H1 (cell line): ENCODE measurements around the gene WNT9B. TPM values are rescaled to one million over a fixed set of nuclear protein-coding genes. Genes with fewer than 3 reads are reported as not detected.

Experiments used
- CTCF ChIA-PET: fragments of 300-600 bp; sonication (Branson Sonifier 250); formaldehyde crosslinking; loops from one replicate; lab custom pipeline; 2021; ENCODE audit not compliant: partially characterized antibody; lab: Charles Lee
- POLR2A ChIA-PET: fragments of 300-600 bp; sonication (Branson Sonifier 250); formaldehyde crosslinking; loops from one replicate; lab custom pipeline; 2021; ENCODE audit warnings: inconsistent platforms; ENCODE audit not compliant: partially characterized antibody; lab: Charles Lee
- DNase-seq, 2 experiments: peaks; one replicate each; pipeline versions ENCODE4 v3.0.0 to v3.0.0-alpha.2; 2010 to 2022; ENCODE audit warnings: low spot score in 2 of 2, low read depth in 1 of 2, mixed read lengths in 1 of 2
- FAIRE-seq: peaks from 2 replicates; lab custom pipeline; 2011; peaks lifted over from hg19 to GRCh38; lab: Jason Lieb, UNC
- H2AFZ ChIP-seq: 2 replicates; pipeline ENCODE4 v1.8.1; 2012; ENCODE audit warnings: low read length, inconsistent platforms
- H2AK5ac ChIP-seq: 2 replicates; pipeline ENCODE4 v1.6.1; 2013; ENCODE audit warnings: low read depth, low read length
- H2BK120ac ChIP-seq: replicated peaks from 2 replicates; pipeline ENCODE3; 2013; ENCODE audit warnings: low read depth, low read length, inconsistent platforms
- H2BK12ac ChIP-seq: 2 replicates; pipeline ENCODE4 v1.6.1; 2013; ENCODE audit warnings: low read depth, low read length
- H2BK15ac ChIP-seq: 2 replicates; pipeline ENCODE4 v1.6.1; 2013; ENCODE audit warnings: low read length
- H2BK20ac ChIP-seq: 2 replicates; pipeline ENCODE4 v1.6.1; 2013; ENCODE audit warnings: low read length
- H2BK5ac ChIP-seq: 2 replicates; pipeline ENCODE4 v1.6.1; 2013; ENCODE audit warnings: low read depth, low read length
- H3K14ac ChIP-seq: 2 replicates; pipeline ENCODE4 v1.6.1; 2013; ENCODE audit warnings: inconsistent platforms; ENCODE audit not compliant: insufficient read length
- H3K18ac ChIP-seq: 2 replicates; pipeline ENCODE4 v1.6.1; 2013; ENCODE audit warnings: low read length; ENCODE audit errors: extremely low read depth
- H3K23ac ChIP-seq: 2 replicates; pipeline ENCODE4 v1.6.1; 2013; ENCODE audit warnings: inconsistent platforms; ENCODE audit not compliant: insufficient read length
- H3K23me2 ChIP-seq: 2 replicates; pipeline ENCODE4 v1.6.1; 2013; ENCODE audit warnings: low read depth, low read length
- H3K27ac ChIP-seq: 2 replicates; pipeline ENCODE4 v1.6.1; 2011; ENCODE audit warnings: low read depth, low read length, inconsistent platforms
- H3K27me3 ChIP-seq, 4 experiments: replicated peaks in 1 of 4; 1 replicate in 1 of 4; 2 replicates in 3 of 4; pipeline versions ENCODE4 v1.6.1 to v1.8.1; 2011 to 2013; ENCODE audit warnings: low read length in 3 of 4, mild to moderate bottlenecking in 3 of 4, inconsistent platforms in 2 of 4, mixed read lengths in 2 of 4, moderate library complexity in 1 of 4; ENCODE audit not compliant: control insufficient read depth in 3 of 4, insufficient read depth in 3 of 4; ENCODE audit errors: extremely low read depth in 1 of 4
- H3K36me3 ChIP-seq, 4 experiments: 2 replicates each; pipeline versions ENCODE4 v1.6.1 to v1.8.1; 2011 to 2013; ENCODE audit warnings: mild to moderate bottlenecking in 4 of 4, low read length in 3 of 4, moderate library complexity in 2 of 4, control low read depth in 1 of 4, inconsistent platforms in 1 of 4; ENCODE audit not compliant: insufficient read depth in 4 of 4, control insufficient read depth in 2 of 4
- H3K4ac ChIP-seq: replicated peaks from 2 replicates; pipeline ENCODE3; 2013; ENCODE audit warnings: low read length, low read depth, mixed read lengths, inconsistent platforms; ENCODE audit not compliant: insufficient read length
- H3K4me1 ChIP-seq, 4 experiments: replicated peaks in 1 of 4; 1 replicate in 1 of 4; 2 replicates in 3 of 4; pipeline versions ENCODE4 v1.6.1 to v1.8.1; 2011 to 2013; ENCODE audit warnings: low read length in 3 of 4, inconsistent platforms in 2 of 4, mixed read lengths in 1 of 4; ENCODE audit not compliant: insufficient read depth in 4 of 4, control insufficient read depth in 3 of 4
- H3K4me2 ChIP-seq, 2 experiments: 2 replicates each; pipeline versions ENCODE4 v1.6.1 to v1.8.1; 2011 to 2013; ENCODE audit warnings: low read depth in 2 of 2, low read length in 2 of 2, control low read depth in 1 of 2, inconsistent platforms in 1 of 2, mild to moderate bottlenecking in 1 of 2; ENCODE audit not compliant: insufficient read depth in 1 of 2
- H3K4me3 ChIP-seq, 4 experiments: fragments of 200-600, 300-600 bp in 1 of 4; sonication (generic), shearing (Covaris generic), sonication (Bioruptor Twin) in 1 of 4; 2 replicates each; pipeline versions ENCODE4 v1.5.1 to v1.8.1; 2011 to 2016; ENCODE audit warnings: low read length in 4 of 4, low read depth in 3 of 4, control low read depth in 2 of 4, inconsistent platforms in 2 of 4, mild to moderate bottlenecking in 2 of 4, mixed read lengths in 1 of 4, moderate library complexity in 1 of 4; ENCODE audit not compliant: insufficient read depth in 2 of 4; ENCODE audit errors: extremely low read depth in 1 of 4
- H3K56ac ChIP-seq: replicated peaks from 2 replicates; pipeline ENCODE3; 2013; ENCODE audit warnings: low read depth, mild to moderate bottlenecking, mixed read lengths, low read length, inconsistent platforms; ENCODE audit not compliant: insufficient read length
- H3K79me1 ChIP-seq: 2 replicates; pipeline ENCODE4 v1.6.1; 2013; ENCODE audit warnings: low read depth, low read length, control low read depth
- H3K79me2 ChIP-seq, 2 experiments: 2 replicates each; pipeline versions ENCODE4 v1.6.1 to v1.8.1; 2012 to 2013; ENCODE audit warnings: low read length in 2 of 2, mild to moderate bottlenecking in 2 of 2, inconsistent platforms in 1 of 2; ENCODE audit not compliant: insufficient read depth in 2 of 2, control insufficient read depth in 1 of 2
- H3K9ac ChIP-seq, 4 experiments: replicated peaks in 1 of 4; 1 replicate in 1 of 4; 2 replicates in 3 of 4; pipeline versions ENCODE4 v1.6.1 to v1.8.1; 2011 to 2013; ENCODE audit warnings: low read depth in 3 of 4, low read length in 3 of 4, control low read depth in 2 of 4, mild to moderate bottlenecking in 2 of 4, moderate library complexity in 2 of 4, inconsistent platforms in 1 of 4; ENCODE audit errors: extremely low read depth in 1 of 4
- H3K9me3 ChIP-seq, 2 experiments: 2 replicates each; pipeline versions ENCODE4 v1.6.1 to v1.8.1; 2012 to 2013; ENCODE audit warnings: mild to moderate bottlenecking in 2 of 2, moderate library complexity in 2 of 2, control low read depth in 1 of 2, inconsistent platforms in 1 of 2, low read depth in 1 of 2, low read length in 1 of 2, mixed read lengths in 1 of 2; ENCODE audit not compliant: insufficient read depth in 2 of 2
- H4K20me1 ChIP-seq, 2 experiments: replicated peaks in 1 of 2; 2 replicates each; pipeline versions ENCODE3 to v1.8.1; 2011 to 2013; ENCODE audit warnings: inconsistent platforms in 2 of 2, low read length in 2 of 2, mild to moderate bottlenecking in 1 of 2; ENCODE audit not compliant: insufficient read depth in 2 of 2, control insufficient read depth in 1 of 2
- H4K5ac ChIP-seq: 2 replicates; pipeline ENCODE4 v1.6.1; 2013; ENCODE audit warnings: low read length, low read depth, mixed read lengths, inconsistent platforms; ENCODE audit not compliant: insufficient read length
- H4K8ac ChIP-seq: 2 replicates; pipeline ENCODE4 v1.8.0; 2013; ENCODE audit warnings: mild to moderate bottlenecking, moderate library complexity, low read length, inconsistent platforms; ENCODE audit not compliant: insufficient read depth; ENCODE audit errors: extremely low read depth
- H4K91ac ChIP-seq: replicated peaks from 2 replicates; pipeline ENCODE3; 2013; ENCODE audit warnings: low read length, mixed read lengths, inconsistent platforms; ENCODE audit not compliant: insufficient read length
- CBX5 ChIP-seq: fragments of 300-800, 300-1000 bp; sonication (generic); IDR thresholded peaks from 2 replicates; pipeline ENCODE4 v1.7.1; 2016; ENCODE audit warnings: antibody characterized with exemption, low read length, low read depth
- CREB1 ChIP-seq: IDR thresholded peaks from 2 replicates; pipeline ENCODE4 v1.6.1; 2012; ENCODE audit warnings: inconsistent platforms
- NRF1 ChIP-seq: IDR thresholded peaks from 2 replicates; pipeline ENCODE4 v1.6.1; 2011; ENCODE audit warnings: mild to moderate bottlenecking, low read depth, low read length, improper control_type of control experiment
- POLR2AphosphoS5 ChIP-seq: IDR thresholded peaks from 2 replicates; pipeline ENCODE4 v1.6.1; 2011; ENCODE audit warnings: low read depth, low read length
- POU5F1 ChIP-seq: IDR thresholded peaks from 2 replicates; pipeline ENCODE4 v1.6.1; 2011; ENCODE audit warnings: low read depth, mild to moderate bottlenecking, low read length, moderate library complexity
- RAD21 ChIP-seq, 2 experiments: IDR thresholded peaks in 1 of 2; conservative IDR thresholded peaks in 1 of 2; 2 replicates each; pipeline ENCODE4 v1.6.1; 2011; ENCODE audit warnings: low read depth in 2 of 2, low read length in 2 of 2, improper control_type of control experiment in 1 of 2, inconsistent platforms in 1 of 2, mild to moderate bottlenecking in 1 of 2, moderate library complexity in 1 of 2
- SIRT6 ChIP-seq: IDR thresholded peaks from one replicate; pipeline ENCODE4 v1.7.1; 2012; ENCODE audit warnings: low read length, inconsistent platforms
- SIX5 ChIP-seq: IDR thresholded peaks from 2 replicates; pipeline ENCODE4 v1.6.1; 2011; ENCODE audit warnings: mild to moderate bottlenecking, low read depth, low read length
- SP1 ChIP-seq: IDR thresholded peaks from 2 replicates; pipeline ENCODE4 v1.6.1; 2011; ENCODE audit warnings: low read depth, low read length
- TBP ChIP-seq: IDR thresholded peaks from 2 replicates; pipeline ENCODE4 v1.6.1; 2011; ENCODE audit warnings: low read depth, low read length, improper control_type of control experiment
- WGBS, 2 experiments: shearing (Covaris generic) in 1 of 2; methylation state at CpG; one replicate each; pipeline versions ENCODE4 v1.1.6 to v1.1.7; 2013 to 2015; ENCODE audit warnings: low lambda C conversion rate in 2 of 2, mixed read lengths in 2 of 2, inconsistent platforms in 1 of 2, low coverage in 1 of 2, missing lambda C conversion rate in 1 of 2; ENCODE audit not compliant: insufficient replicate concordance in 2 of 2, insufficient coverage in 1 of 2, insufficient read length in 1 of 2; ENCODE audit errors: extremely low coverage in 1 of 2, missing lambda C conversion rate in 1 of 2; 5-methylcytosine and 5-hydroxymethylcytosine counted together
- polyA plus RNA-seq, 7 experiments: library from polyadenylated mRNA; depleted of rRNA in 3 of 7; stranded (reverse) in 5 of 7; unstranded in 2 of 7; fragments of >200 nt in 5 of 7; fragments of 200-250 nt in 2 of 7; gene quantifications; 1 replicate in 5 of 7; 2 replicates in 1 of 7; 4 replicates in 1 of 7; pipeline versions ENCODE4 v1.2.1 to v1.2.3, GENCODE V29; 2011 to 2013; ENCODE audit warnings: missing spikeins in 2 of 7, mixed read lengths in 2 of 7
- total RNA-seq: library from RNA; stranded (reverse); fragmentation: NEBNext Ultra II Directional; extraction: Animal tissue kit (Norgen Biotek cat#: 25700); gene quantifications from 2 replicates; pipeline ENCODE4 v1.2.1, GENCODE V29; 2021
- TF ChIP-seq, protein P1 (sequence below), 3 experiments: IDR thresholded peaks; 1 replicate in 2 of 3; 2 replicates in 1 of 3; pipeline versions ENCODE4 v1.5.1 to v1.6.1; 2011; ENCODE audit warnings: low read length in 3 of 3, mild to moderate bottlenecking in 3 of 3, inconsistent platforms in 2 of 3, low read depth in 1 of 3, moderate library complexity in 1 of 3; ENCODE audit not compliant: insufficient read depth in 1 of 3; ENCODE audit errors: control extremely low read depth in 1 of 3

Gene WNT9B
- total and polyA plus RNA-seq, 2 of the 8 experiments (the other 6 are each of a cell fraction or from before 2014, with no cell fraction given): 0.21 TPM; not detected in 1

DNA sequence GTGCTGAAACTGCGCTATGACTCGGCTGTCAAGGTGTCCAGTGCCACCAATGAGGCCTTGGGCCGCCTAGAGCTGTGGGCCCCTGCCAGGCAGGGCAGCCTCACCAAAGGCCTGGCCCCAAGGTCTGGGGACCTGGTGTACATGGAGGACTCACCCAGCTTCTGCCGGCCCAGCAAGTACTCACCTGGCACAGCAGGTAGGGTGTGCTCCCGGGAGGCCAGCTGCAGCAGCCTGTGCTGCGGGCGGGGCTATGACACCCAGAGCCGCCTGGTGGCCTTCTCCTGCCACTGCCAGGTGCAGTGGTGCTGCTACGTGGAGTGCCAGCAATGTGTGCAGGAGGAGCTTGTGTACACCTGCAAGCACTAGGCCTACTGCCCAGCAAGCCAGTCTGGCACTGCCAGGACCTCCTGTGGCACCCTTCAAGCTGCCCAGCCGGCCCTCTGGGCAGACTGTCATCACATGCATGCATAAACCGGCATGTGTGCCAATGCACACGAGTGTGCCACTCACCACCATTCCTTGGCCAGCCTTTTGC, 25.0 kb downstream of the WNT9B start:
- no peak overlapping the region for H3K9ac ChIP-seq
- FAIRE-seq (no peak), DNase-seq (peak in 1 of 2 experiments; percentile 74)
- H3K27me3 ChIP-seq: no peaks in the 10 kb centered on the region; a peak in 2 of 7 replicates
- H3K23ac ChIP-seq: no peak overlapping the region
- H3K36me3 ChIP-seq: no peaks in the 10 kb centered on the region
- H2BK20ac ChIP-seq: no peak overlapping the region
- H2BK5ac ChIP-seq: no peak overlapping the region
- H3K9me3 ChIP-seq: no peaks in the 10 kb centered on the region
- 68% methylated on average over 12 of the region's 12 CpGs; no CpG with 5 or more reads in 1 of the 2 experiments for WGBS, 2 experiments
- ChIA-PET POLR2A (interaction anchor here (0.6 to 1.3 kb wide), 3 partner anchors 14 to 83 kb away, joined by 3 to 4 read pairs (median 3); no protein-coding TSS in a partner anchor), CTCF (interaction anchor here (0.7 to 5.2 kb wide), 28 partner anchors 9 to 95 kb away, joined by 3 to 41 read pairs (median 6); no protein-coding TSS in a partner anchor)
- H3K4me3 ChIP-seq: no peak overlapping the region
- no peaks in the 10 kb centered on the region; the same call in 1 of the 2 replicates for H3K23me2 ChIP-seq
- H3K56ac ChIP-seq: no peak overlapping the region
- H3K18ac ChIP-seq: no peak overlapping the region
- H2BK15ac ChIP-seq: peak overlapping the region; percentile 31; the same call in 1 of the 2 replicates
- H2AK5ac ChIP-seq: no peak overlapping the region
- H2BK120ac ChIP-seq: no peak overlapping the region
- H3K4me2 ChIP-seq: no peak overlapping the region
- H4K91ac ChIP-seq: peak overlapping the region; percentile 93
- H4K20me1 ChIP-seq: peaks cover 0 to 4% of the 10 kb centered on the region in 2 experiments
- peak overlapping the region; percentile 63; the same call in 1 of the 2 replicates for H4K8ac ChIP-seq
- no peaks in the 10 kb centered on the region for H3K79me2 ChIP-seq
- no peak overlapping the region for H2BK12ac ChIP-seq
- H2AFZ ChIP-seq: no peak overlapping the region
- no peak overlapping the region for H3K14ac ChIP-seq
- no peaks in the 10 kb centered on the region for H3K79me1 ChIP-seq
- H4K5ac ChIP-seq: no peak overlapping the region
- no peak overlapping the region for H3K4ac ChIP-seq
- no peak overlapping the region for H3K27ac ChIP-seq
- no peaks in the 10 kb centered on the region for H3K4me1 ChIP-seq
- TF ChIP-seq CREB1: 0 out of 2 replicates have a peak, but pooled peaks have one; percentile 17
- no peak for TF ChIP-seq POLR2AphosphoS5
- TF ChIP-seq SIRT6: no peak
- TF ChIP-seq RAD21 (IDR thresholded peaks at IDR 0.05 in 1 of 2, conservative IDR thresholded peaks at IDR 0.05 in 1 of 2; ENCODE audit: low read depth in 2 of 2, low read length in 2 of 2): peak; percentile 54 to 68; a peak in 3 of 4 replicates
- no peak for TF ChIP-seq POU5F1
- TF ChIP-seq NRF1: no peak
- TF ChIP-seq SIX5: no peak
- TF ChIP-seq CBX5: no peak
- no peak for TF ChIP-seq TBP
- no peak for TF ChIP-seq SP1
- TF ChIP-seq, protein P1, sequence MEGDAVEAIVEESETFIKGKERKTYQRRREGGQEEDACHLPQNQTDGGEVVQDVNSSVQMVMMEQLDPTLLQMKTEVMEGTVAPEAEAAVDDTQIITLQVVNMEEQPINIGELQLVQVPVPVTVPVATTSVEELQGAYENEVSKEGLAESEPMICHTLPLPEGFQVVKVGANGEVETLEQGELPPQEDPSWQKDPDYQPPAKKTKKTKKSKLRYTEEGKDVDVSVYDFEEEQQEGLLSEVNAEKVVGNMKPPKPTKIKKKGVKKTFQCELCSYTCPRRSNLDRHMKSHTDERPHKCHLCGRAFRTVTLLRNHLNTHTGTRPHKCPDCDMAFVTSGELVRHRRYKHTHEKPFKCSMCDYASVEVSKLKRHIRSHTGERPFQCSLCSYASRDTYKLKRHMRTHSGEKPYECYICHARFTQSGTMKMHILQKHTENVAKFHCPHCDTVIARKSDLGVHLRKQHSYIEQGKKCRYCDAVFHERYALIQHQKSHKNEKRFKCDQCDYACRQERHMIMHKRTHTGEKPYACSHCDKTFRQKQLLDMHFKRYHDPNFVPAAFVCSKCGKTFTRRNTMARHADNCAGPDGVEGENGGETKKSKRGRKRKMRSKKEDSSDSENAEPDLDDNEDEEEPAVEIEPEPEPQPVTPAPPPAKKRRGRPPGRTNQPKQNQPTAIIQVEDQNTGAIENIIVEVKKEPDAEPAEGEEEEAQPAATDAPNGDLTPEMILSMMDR (IDR thresholded peaks at IDR 0.05; ENCODE audit: control extremely low read depth in 1 of 3, insufficient read depth in 1 of 3, low read depth in 1 of 3, low read length in 3 of 3): peak; percentile 73 to 79 (median 74)
